Fibroblast of the aortic adventitia (primary cell): Measurements from ENCODE around the gene ANO4. TPM values are rescaled to one million over a fixed set of nuclear protein-coding genes. Genes with fewer than 3 reads are reported as not detected.
"Not testable (repeated sequence)": the region's sequence is repeated elsewhere in the genome, so short reads cannot be mapped to it uniquely, and the experiment has no call there.

Experiments used
- DNase-seq: peaks from one replicate; pipeline ENCODE4 v3.0.0-alpha.2; 2010; ENCODE audit warnings: low read depth
- H3K4me3 ChIP-seq: 2 replicates; pipeline ENCODE4 v1.5.1; 2011; ENCODE audit warnings: low read depth, mild to moderate bottlenecking, control low read depth, low read length, moderate library complexity
- CTCF ChIP-seq: IDR thresholded peaks from 2 replicates; pipeline ENCODE4 v1.5.1; 2011; ENCODE audit warnings: mild to moderate bottlenecking, low read length, control low read depth, inconsistent platforms; ENCODE audit not compliant: insufficient read depth
- total RNA-seq: library from RNA; depleted of rRNA; stranded (reverse); fragments of >200 nt; gene quantifications from 2 replicates; pipeline ENCODE4 v1.2.3, GENCODE V29; 2012; ENCODE audit warnings: low replicate concordance

The ANO4 gene
- total RNA-seq, 1 donor: 0.18 TPM

DNA sequence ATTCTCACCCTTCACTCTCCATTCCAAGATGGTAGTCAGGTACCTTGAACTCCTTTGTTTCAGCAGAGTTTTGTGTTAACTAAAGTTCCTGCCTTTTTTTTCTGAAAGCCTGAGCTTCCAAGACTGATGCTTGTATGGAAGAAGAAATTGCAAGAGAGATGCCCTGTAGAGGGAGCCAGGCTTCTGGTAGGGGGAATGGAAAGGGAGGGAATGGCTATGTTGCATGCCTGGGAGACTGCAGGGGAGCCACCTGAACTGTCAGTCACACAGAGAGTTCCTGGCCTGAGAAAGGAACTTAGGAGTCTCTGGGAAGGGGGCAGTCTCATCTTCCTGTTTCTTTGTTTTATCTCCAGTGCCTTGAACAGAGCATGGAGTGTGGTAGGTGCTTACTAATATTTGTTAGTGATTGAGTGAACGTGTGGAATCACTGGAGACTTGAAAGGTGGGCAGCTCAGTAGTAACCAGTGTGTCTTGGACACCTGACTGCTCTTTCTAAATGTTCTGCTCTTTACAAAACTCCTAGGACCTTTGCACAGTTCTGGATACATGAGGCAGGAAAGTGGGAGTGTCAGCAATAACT, 132.2 kb downstream of the ANO4 start:
- peak; percentile 45 for DNase-seq
- peak; percentile 57 for TF ChIP-seq CTCF
- H3K4me3 ChIP-seq: no peak overlapping the region

DNA sequence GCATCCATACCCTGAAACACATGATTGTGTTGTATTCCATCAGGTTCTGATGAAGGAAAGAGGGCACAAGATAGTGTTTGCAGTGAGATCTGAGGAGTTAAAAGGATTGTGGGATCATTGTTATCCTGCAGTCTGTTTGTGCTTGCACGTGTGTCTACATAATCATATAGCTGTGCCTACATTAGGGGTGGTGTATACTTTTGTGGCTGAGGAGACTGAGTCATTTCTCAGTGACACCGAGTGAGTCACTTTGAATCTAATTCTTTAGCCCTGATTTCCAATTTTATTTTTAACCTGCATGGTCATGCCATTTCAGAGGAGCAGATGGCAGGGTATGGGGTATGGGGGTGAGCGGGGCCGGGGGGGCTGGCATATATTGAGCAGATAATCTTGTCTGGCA, 133.2 kb downstream of the ANO4 start:
- TF ChIP-seq CTCF: no peak
- DNase-seq: peak; percentile 51
- no peak overlapping the region for H3K4me3 ChIP-seq

- H3K4me3 ChIP-seq: no peak overlapping the region
- no peak for DNase-seq
- no peak for TF ChIP-seq CTCF
Measured at GRCh38 chr12:100932571-100932970, 138.0 kb downstream of the ANO4 start.

DNA sequence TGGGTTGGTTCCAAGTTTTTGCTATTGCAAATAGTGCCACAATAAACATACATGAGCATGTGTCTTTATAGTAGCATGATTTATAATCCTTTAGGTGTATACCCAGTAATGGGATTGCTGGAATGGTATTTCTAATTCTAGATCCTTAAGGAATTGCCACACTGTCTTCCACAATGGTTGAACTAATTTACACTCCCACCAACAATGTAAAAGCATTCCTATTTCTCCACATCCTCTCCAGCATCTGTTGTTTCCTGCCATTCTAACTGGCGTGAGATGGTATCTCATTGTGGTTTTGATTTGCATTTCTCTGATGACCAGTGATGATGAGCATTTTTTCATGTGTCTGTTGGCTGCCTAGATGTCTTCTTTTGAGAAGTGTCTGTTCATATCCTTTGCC, 139.0 kb downstream of the ANO4 start:
- not testable (repeated sequence) for DNase-seq

DNA sequence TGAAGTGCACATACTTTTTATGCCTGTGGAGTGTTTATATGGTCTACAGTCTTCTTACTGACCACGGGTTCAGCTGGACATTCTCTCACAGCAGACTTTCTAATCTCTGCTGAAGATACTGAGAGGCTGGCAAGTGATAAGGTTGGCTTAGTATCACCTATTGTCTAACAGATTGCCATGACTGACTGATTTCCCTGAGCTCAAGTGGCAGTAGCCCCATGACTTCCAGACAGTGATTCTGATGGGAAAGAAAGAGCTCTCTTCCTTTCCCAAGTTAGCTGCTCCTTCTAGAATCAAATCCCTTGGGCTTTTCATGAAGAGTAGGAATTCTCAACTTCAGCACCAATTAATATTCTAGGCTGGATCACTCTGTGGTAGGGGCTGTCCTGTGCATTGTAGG, 141.4 kb downstream of the ANO4 start:
- TF ChIP-seq CTCF: no peak

More for the DNA sequence above, 139.0 kb downstream of the ANO4 start:
- H3K4me3 ChIP-seq: not testable (repeated sequence)

GRCh38 chr12:100936661-100937060, 142.1 kb downstream of the ANO4 start:
- no peak for TF ChIP-seq CTCF
- H3K4me3 ChIP-seq: no peak overlapping the region
- DNase-seq: no peak

More for the DNA sequence above, 141.4 kb downstream of the ANO4 start:
- no peak overlapping the region for H3K4me3 ChIP-seq
- no peak for DNase-seq

- DNase-seq: no peak
- H3K4me3 ChIP-seq: no peak overlapping the region
- no peak for TF ChIP-seq CTCF
Measured at GRCh38 chr12:100940503-100940902, 145.9 kb downstream of the ANO4 start.
